Measurements from ENCODE around the gene CD44. TPM values are rescaled to one million over a fixed set of nuclear protein-coding genes. Genes with fewer than 3 reads are reported as not detected.
A peak's percentile ranks its signal among the peaks of the same experiment; 100 is the strongest.

Gene CD44
- polyA plus RNA-seq, 2 of the 4 experiments (the other 2 are of a cell fraction) = 309 to 585 TPM

DNA sequence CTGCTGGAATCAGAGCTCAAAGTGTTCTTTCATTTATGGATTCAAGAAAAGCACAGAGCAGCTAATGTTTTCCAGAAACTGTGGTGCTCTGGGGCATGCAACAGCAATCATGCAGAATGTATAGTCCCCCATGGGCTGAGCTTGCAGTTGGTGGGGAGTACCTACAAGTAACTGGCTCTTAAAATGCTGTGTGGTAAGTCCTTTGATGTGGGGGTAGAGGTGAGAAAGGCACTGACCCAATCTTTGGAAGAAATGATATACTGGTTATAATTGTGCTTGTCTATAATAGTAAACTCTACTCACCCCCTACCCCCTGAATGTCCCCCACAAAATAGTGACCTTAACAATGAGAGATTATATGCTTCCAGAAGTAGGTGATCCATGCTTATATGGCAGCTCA is 29.1 kb upstream of the CD44 start:
- Histone ChIP-seq H3K4me2 (no peak overlapping the region), H3K27ac (no peak overlapping the region), H3K9me3 (no peaks in the 10 kb centered on the region), H3K4me3 (no peak overlapping the region), H3K4me1 (peaks cover 8% of the 10 kb centered on the region; the same call in 1 of the 3 replicates)
- DNase-seq (ENCODE audit: low read depth in 1 of 2, low spot score in 1 of 2) (no peak), ATAC-seq (no peak), FAIRE-seq (no peak)
- POLR2A ChIA-PET = no interaction called here
- TF ChIP-seq JUN (IDR thresholded peaks at IDR 0.05) (no peak), CHD2 (IDR thresholded peaks at IDR 0.05; ENCODE audit: low read length, partially characterized antibody) (no peak)
- CTCF ChIA-PET = no interaction called here

DNA sequence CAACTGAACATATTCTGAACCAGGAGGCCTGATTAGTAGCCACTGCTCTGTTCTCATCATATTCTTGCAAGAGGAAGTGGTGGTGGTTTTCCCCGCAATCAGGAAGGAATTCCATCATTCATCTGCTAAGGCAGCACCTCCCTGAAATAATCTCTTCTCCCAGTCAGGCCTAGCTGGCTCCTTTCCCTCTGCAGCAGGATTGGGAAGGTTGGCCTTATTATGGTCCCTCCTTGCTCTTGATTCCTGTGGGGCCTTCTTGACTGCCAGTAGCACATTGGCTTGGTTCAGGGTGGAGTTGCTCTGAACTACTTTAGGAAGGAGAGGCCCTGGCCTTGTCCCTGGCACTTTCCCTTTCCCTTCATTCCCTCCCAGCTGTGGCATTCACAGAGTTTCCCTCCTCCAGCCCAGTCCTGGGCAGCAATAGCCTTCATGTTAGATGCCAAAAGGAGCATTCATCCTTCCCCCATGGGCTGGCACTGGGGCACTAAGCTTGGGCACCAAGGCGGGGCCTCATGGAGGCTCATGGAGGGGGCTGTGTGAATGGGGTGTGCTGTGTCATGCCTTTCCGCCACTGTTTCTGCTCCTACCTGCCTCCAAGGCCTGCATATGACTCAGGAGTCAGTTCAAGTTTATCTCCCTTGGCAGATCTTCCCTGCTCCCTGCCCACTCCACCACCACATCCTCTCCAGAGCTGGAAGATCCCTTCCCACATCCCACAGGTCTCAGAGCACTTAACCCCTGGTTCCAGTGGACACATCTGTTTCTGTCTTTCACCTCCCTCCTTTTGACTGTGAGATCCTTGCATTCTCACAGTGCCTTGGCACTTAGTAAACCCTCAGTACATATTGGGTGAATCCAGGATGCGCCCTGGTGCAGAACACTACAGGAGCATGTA is 27.6 kb upstream of the CD44 start:
- no peak for FAIRE-seq
- H3K4me1 ChIP-seq = peaks cover 15% of the 10 kb centered on the region
- peak in 1 of 2 experiments; percentile 24 for DNase-seq (ENCODE audit: low read depth in 1 of 2, low spot score in 1 of 2)

DNA sequence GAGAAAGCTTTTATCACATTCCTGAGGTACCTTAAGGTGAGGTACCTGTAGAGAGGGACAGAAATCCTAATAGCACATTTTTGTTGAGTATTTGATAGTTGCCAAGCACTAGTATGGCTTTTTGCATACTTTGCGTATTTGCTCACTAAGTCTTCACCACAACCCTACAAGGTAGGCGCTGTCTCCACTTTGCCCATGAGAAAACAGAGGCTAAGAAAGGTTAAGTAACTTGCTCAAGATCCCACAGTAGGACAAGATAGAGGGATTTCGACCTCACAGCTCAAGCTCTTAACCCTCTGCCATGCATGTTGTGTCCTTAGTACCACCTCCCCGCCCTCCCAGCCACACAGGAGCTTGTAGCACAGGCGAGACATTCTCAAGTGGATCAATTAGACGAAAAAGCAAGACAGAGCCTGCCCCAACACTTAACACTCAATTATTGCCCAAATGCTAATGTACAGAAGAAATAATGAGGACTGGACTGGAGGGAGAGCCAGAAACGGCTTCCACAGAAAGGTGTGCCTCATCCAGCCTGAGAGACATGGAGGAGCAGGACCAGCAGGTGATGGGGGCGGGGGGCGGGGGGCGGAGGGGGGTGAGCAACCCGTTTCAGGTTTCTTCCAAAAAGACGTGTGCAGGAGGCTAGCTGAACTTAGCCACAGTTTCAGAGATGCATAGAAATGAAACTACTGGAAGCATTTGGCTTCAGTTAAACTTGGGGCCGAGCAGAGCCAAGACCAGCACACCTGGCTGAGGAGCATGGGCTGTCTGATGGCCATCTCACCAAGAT is 26.7 kb upstream of the CD44 start:
- FAIRE-seq (no peak), DNase-seq (ENCODE audit: low read depth in 1 of 2, low spot score in 1 of 2) (no peak), ATAC-seq (no peak)
- peak; percentile 63 for TF ChIP-seq MAFK (IDR thresholded peaks at IDR 0.05; ENCODE audit: partially characterized antibody)
- no peak for TF ChIP-seq RCOR1 (IDR thresholded peaks at IDR 0.05; ENCODE audit: low read depth, low read length)
- TF ChIP-seq, protein P1, sequence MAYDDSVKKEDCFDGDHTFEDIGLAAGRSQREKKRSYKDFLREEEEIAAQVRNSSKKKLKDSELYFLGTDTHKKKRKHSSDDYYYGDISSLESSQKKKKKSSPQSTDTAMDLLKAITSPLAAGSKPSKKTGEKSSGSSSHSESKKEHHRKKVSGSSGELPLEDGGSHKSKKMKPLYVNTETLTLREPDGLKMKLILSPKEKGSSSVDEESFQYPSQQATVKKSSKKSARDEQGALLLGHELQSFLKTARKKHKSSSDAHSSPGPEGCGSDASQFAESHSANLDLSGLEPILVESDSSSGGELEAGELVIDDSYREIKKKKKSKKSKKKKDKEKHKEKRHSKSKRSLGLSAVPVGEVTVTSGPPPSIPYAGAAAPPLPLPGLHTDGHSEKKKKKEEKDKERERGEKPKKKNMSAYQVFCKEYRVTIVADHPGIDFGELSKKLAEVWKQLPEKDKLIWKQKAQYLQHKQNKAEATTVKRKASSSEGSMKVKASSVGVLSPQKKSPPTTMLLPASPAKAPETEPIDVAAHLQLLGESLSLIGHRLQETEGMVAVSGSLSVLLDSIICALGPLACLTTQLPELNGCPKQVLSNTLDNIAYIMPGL (CRISPR knock-in tag; IDR thresholded peaks at IDR 0.05; ENCODE audit: borderline replicate concordance) = no peak
- no peak for TF ChIP-seq RFX5 (IDR thresholded peaks at IDR 0.05)
- no peak for TF ChIP-seq ZFP36 (IDR thresholded peaks at IDR 0.05; ENCODE audit: borderline replicate concordance, partially characterized antibody)
- no peak for TF ChIP-seq SMC3 (IDR thresholded peaks at IDR 0.05)
- ChIA-PET POLR2A (no interaction called here), CTCF (interaction anchor here (1.0 to 1.4 kb wide), 3 partner anchors 11 to 186 kb away, joined by 3 to 5 read pairs (median 3); no protein-coding TSS in a partner anchor)
- Histone ChIP-seq H3K4me2 (no peak overlapping the region), H3K4me3 (no peak overlapping the region), H3K27ac (no peak overlapping the region; a peak in 2 of 6 replicates), H3K4me1 (peaks cover 19% of the 10 kb centered on the region), H3K9me3 (no peaks in the 10 kb centered on the region)
- 67% methylated on average over 12 of the region's 13 CpGs for WGBS (ENCODE audit: missing lambda C conversion rate)

More for the DNA sequence above, 27.6 kb upstream of the CD44 start:
- peak in 1 of 2 experiments; percentile 57; a peak in 3 of 6 replicates for ATAC-seq
- POLR2A ChIA-PET = no interaction called here
- Histone ChIP-seq H3K4me2 (peak overlapping the region; percentile 11; the same call in 1 of the 3 replicates), H3K4me3 (no peak overlapping the region), H3K27ac (peak overlapping the region in 1 of 2 experiments; percentile 64; a peak in 3 of 6 replicates), H3K9me3 (no peaks in the 10 kb centered on the region)
- WGBS (ENCODE audit: missing lambda C conversion rate) = 84% methylated on average over 4 of the region's 4 CpGs
- CTCF ChIA-PET = no interaction called here
- TF ChIP-seq, protein P2, sequence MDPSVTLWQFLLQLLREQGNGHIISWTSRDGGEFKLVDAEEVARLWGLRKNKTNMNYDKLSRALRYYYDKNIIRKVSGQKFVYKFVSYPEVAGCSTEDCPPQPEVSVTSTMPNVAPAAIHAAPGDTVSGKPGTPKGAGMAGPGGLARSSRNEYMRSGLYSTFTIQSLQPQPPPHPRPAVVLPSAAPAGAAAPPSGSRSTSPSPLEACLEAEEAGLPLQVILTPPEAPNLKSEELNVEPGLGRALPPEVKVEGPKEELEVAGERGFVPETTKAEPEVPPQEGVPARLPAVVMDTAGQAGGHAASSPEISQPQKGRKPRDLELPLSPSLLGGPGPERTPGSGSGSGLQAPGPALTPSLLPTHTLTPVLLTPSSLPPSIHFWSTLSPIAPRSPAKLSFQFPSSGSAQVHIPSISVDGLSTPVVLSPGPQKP (IDR thresholded peaks at IDR 0.05; ENCODE audit: low read depth, low read length) = no peak

DNA sequence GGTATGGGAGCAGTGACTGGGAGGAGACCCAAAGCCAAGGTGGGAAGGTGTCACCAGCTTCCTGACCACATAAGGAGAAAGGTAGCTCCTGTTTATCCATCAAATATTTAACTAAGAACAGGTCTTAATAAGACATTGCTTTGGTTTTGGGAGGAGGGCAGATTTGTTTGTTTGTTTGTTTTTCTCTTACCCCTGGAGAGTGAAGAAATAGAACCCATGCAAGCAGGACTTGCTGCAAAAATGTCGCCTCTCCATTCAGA is 26.2 kb upstream of the CD44 start:
- ChIA-PET CTCF (interaction anchor here (1.0 to 1.4 kb wide), 3 partner anchors 11 to 186 kb away, joined by 3 to 5 read pairs (median 3); no protein-coding TSS in a partner anchor), POLR2A (no interaction called here)
- Histone ChIP-seq H3K4me2 (no peak overlapping the region), H3K4me3 (no peak overlapping the region), H3K27ac (no peak overlapping the region), H3K9me3 (no peaks in the 10 kb centered on the region), H3K4me1 (peaks cover 19% of the 10 kb centered on the region)
- WGBS (ENCODE audit: missing lambda C conversion rate) = 91% methylated on average over 1 of the region's 1 CpG
- no peak for ATAC-seq
- no peak for DNase-seq (ENCODE audit: low read depth in 1 of 2, low spot score in 1 of 2)
- TF ChIP-seq FOSL2 (IDR thresholded peaks at IDR 0.05) = no peak
- no peak for TF ChIP-seq FOSL2 (CRISPR knock-in tag; IDR thresholded peaks at IDR 0.05)
- TF ChIP-seq SMC3 (IDR thresholded peaks at IDR 0.05) = no peak
- no peak for TF ChIP-seq GATA3 (IDR thresholded peaks at IDR 0.05; ENCODE audit: borderline replicate concordance)
- TF ChIP-seq HOXB5 (CRISPR knock-in tag; IDR thresholded peaks at IDR 0.05) = no peak
- TF ChIP-seq MAZ (IDR thresholded peaks at IDR 0.05; ENCODE audit: borderline replicate concordance, low read depth, low read length) = no peak
- no peak for TF ChIP-seq RFX5 (IDR thresholded peaks at IDR 0.05)
- FAIRE-seq = no peak

Data from A549 (cell line).